HG02678 (cell line): Measurements from ENCODE around the gene RDM1.
"Not testable (repeated sequence)": the region's sequence is repeated elsewhere in the genome, so short reads cannot be mapped to it uniquely, and the experiment has no call there.

Experiments
- ATAC-seq: cut with Tn5 transposase; IDR thresholded peaks from one replicate; pipeline ENCODE4 v1.9.1; 2021; ENCODE audit warnings: mild to moderate bottlenecking, moderate library complexity; ENCODE audit not compliant: unreplicated experiment

The RDM1 gene

GRCh38 chr17:35900708-35901480 lies 29.7 kb downstream of the RDM1 start:
- no peak for ATAC-seq

DNA sequence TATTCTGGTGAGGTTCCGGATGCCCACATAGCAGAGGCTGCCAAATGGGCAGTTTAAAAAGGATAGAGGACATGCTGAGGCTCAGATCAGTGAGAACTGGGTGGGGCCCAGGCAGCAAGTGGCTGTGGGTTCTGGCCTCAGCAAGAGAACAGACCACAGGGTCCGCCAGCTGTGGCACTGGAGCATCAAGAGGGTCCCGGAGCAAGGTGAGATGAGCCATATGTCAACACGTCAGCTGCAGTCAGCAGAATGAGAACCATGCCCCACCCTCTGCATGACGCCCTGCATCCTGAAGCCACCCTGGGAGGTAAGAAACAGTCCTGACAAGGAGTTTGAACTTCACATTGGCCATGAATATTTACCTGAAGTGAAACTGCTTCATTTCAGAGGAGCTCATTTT lies 30.3 kb downstream of the RDM1 start:
- no peak for ATAC-seq

DNA sequence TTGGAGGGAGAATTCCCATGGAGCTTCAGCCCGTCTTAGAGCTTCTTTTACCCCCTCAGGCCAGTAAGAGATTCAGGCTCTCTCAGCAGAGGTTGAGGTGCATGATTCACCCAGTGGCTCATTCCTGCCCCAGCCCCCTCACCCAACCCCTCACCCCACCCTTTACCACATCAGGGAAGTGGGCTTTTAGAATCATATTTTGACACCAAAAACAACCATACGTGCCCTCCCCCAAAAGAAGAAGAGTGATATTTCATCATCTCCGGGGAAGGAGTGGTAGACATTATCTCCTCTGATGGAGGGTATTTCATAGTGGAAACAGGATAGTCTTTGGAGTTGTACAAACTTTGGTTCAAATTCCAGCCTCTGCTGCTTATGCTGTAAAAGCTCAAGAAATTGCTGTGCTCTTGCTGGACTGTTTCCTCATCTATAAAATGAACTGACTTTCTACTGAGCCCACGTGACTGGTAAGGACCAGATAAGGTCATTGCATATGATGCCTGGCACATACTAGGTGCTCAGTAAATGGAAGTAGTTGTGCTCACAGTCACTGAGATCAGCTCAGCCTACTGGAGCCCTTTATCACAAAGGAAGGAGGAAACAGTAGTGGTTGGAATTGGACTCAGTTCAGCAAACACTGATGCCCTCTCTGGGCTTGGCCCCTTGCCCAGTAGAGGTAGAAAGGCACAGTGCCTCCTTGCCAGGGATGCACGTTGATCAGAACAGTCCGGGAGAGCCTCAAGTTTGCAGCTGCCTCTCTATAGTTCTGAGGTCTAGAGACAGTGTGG lies 32.1 kb downstream of the RDM1 start:
- ATAC-seq, result no peak

DNA sequence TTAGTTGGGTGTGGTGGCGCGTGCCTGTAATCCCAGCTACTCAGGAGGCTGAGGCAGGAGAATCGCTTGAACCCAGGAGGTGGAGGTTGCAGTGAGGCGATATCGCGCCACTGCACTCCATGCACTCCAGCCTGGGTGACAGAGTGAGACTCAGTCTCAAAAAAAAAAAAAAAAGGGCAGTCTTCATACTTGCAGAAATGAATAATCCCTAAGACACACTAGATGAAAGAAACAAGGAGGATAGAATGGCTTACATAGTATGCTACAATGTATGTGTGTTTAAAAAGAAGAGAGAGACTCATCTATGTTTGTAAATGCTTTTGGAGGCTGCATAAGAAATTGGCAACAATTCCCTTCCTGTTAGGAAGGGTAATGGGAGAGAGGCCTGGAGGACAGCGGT lies 32.8 kb downstream of the RDM1 start:
- not testable (repeated sequence) for ATAC-seq

DNA sequence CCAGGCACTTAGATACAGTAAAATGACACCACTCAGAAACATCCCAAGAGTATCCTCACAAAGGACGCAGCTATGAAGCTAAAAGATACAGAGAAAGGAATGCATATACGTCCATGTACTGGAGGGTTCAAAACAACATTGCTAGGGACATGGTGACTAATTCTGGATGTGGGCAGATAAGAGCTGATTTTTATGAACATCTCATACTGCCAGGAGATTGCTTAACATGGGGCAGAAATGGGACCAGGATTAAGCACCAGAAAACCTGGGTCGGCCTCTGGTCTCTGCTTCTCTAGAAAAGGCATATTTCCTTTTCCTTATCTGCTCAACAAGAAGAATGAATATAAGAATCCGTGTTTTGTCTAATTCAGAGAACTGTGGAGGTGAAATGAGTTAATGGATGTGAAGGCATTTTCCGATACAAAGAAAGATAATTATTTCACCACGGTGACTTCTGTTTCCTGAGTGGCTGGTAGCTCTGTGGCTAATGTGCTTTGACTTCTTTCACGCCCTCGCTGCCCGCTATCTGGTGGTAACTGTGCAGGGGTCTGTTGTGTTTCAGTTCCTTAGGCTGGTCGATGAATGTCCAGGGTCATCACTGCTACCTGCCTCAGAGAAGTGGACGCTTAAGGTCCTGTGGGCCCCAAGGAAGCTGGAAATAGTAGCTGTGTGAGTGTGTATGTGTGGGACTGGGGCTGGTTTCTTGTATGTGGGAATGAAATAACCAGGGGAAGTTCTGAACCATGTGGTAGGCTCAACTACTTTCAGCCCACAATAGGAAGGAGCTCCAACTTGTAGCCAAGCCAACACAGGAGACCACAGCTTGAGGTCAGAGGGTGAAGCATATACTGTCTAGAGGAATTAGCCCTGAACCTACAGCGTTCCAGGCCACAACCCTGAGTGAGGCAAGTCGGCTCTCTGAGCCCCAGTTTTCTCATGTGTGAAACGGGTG lies 34.7 kb downstream of the RDM1 start:
- ATAC-seq, result peak; percentile 60

- no peak for ATAC-seq
Observed at GRCh38 chr17:35894206-35894605, 36.4 kb downstream of the RDM1 start.

DNA sequence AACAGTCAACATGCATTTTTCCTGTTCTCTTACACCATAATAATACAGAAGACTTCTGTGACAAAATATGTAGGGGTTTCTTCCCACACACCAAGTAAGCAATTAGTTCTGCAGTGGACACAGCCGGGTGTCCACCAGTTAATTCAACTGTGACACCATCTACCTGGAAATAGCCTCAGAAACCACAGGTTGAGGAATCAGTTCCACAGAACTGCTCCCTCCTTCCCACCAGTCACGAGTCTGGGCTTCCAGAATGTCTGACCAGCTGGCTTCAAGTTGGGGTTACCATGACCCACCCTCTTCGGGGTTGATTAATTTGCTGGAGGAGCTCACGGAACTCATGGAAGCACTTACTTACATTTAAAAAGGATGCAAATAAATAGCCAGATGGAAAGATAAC lies 36.8 kb downstream of the RDM1 start:
- no peak for ATAC-seq

GRCh38 chr17:35892091-35893035 lies 38.2 kb downstream of the RDM1 start:
- ATAC-seq, result no peak

DNA sequence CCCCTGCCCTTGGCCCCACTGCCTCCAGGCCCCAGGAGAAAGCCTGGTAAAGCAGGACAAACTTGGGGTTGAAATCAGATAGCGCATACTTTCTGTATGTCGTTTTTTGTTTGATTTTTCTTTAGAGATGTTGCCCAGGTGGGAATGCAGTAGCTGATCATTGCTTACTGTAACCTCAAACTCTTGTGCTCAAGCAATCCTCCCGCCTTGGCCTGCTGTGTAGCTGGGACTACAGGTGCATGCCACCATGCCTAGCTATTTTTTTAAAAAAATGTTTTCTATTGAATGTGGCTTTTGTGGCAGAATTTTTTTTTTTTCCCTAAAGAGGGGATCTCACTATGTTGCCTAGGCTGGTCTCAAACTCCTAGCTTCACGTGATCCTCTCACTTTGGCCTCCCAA lies 39.3 kb downstream of the RDM1 start:
- no peak for ATAC-seq

DNA sequence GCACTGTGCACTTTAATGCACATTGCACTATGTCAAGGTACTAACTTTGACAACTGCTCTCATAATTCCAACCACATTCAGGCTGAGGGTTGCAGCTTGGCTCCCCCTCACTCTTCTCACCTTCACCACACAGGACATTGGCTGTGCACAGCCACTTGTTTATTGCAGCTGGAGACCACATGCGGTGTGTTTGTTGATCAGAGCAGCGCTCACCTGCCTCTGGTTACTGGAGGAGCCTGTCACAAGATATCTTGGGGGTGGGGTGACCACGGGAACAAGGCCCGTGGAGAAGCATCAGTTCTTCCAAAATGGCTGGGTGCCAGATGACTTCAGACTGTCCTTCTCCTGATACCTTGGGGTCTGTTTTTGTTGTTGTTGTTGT lies 39.8 kb downstream of the RDM1 start:
- ATAC-seq, result no peak

GRCh38 chr17:35889818-35890773 lies 40.5 kb downstream of the RDM1 start:
- ATAC-seq, result no peak

DNA sequence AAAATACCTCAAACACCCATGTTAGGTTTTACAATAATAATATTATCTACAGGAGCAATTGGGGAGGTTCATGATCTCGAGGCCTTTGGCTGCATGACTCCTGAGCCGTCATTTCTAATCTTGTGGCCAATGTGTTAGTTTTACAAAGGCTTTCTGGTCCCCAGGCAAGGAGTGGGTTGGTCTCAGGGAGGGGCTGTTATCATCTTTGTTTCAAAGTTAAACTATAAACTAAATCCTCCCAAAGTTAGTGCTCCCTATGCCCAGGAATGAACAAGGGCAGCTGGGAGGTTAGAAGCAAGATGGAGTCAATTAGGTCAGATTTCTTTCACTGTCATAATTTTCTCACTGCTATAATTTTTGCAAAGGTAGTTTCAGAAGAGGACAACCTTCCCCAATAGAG lies 41.3 kb downstream of the RDM1 start:
- ATAC-seq, result no peak

DNA sequence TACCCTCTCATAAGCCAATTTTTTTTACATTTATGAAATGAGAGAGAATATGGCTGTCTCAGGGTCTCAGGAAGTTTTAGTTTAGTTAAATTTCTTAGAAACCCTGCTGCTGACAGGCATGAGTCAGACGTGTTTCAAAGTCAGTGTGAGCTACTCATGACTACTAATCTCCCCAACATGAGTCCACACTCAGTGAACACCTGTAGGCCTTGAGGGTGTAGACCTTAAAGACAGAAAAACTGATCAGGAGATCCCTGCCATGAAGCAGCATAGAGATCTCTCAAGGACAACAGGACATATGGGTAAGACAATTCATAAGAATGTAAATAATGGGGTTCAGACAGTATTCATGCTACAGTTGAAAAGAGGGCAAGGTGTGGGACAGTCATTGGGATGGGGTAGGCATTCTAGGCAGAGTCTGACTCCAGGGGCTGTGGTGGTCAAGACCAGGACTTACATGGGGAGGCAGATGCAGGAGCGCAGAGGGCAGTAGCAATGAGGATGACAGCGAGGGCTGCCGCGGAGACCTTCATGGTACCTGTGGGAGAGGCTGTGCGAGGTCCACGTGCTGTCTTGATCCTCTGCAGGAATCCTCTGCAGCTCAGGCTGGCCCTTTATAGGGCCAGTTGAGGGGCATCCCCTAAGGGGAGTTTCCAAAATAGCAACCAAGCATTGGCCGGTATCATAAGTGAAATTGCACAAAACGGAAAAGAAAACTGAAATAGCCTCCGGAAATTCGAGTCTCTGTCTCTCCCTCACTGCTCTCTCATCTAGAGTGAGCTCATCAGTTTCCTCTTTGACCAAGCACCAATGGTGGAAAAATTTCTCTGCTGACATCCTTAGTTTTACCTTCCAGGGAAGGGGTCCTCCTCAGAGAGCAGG lies 50.6 kb downstream of the RDM1 start, which contains the start of gene CCL5:
CCL5 (minus strand) TSS at position 588 of the 882 bp plus-strand sequence.
- ATAC-seq, result peak; percentile 94

GRCh38 chr17:35878361-35878760 lies 52.2 kb downstream of the RDM1 start:
- no peak for ATAC-seq

GRCh38 chr17:35877345-35878029 lies 53.1 kb downstream of the RDM1 start:
- no peak for ATAC-seq

GRCh38 chr17:35876534-35876933 lies 54.0 kb downstream of the RDM1 start:
- no peak for ATAC-seq

GRCh38 chr17:35875800-35876139 lies 54.8 kb downstream of the RDM1 start:
- ATAC-seq, result no peak
